Adipocyte (in vitro differentiated cells): Measurements from ENCODE around the gene ARL6IP6.
A peak's percentile ranks its signal among the peaks of the same experiment; 100 is the strongest.
"Not testable (repeated sequence)": the region's sequence is repeated elsewhere in the genome, so short reads cannot be mapped to it uniquely, and the experiment has no call there.

Source experiments
- DNase-seq: peaks from one replicate; pipeline ENCODE4 v3.0.0-alpha.2; 2015; ENCODE audit warnings: low read depth
- H3K27me3 ChIP-seq: replicated peaks from 2 replicates; pipeline ENCODE4 v1.7.0; 2013; ENCODE audit warnings: mild to moderate bottlenecking, low read length, moderate library complexity; ENCODE audit not compliant: control insufficient read depth, insufficient read depth
- H3K36me3 ChIP-seq: 2 replicates; pipeline ENCODE4 v1.7.0; 2013; ENCODE audit warnings: low read length, mild to moderate bottlenecking, moderate library complexity; ENCODE audit not compliant: control insufficient read depth, insufficient read depth, severe bottlenecking
- H3K4me1 ChIP-seq: 2 replicates; pipeline ENCODE4 v1.7.0; 2013; ENCODE audit warnings: mild to moderate bottlenecking, low read length, moderate library complexity; ENCODE audit not compliant: control insufficient read depth, insufficient read depth
- H3K4me3 ChIP-seq: 2 replicates; pipeline ENCODE4 v1.7.0; 2013; ENCODE audit warnings: mild to moderate bottlenecking, low read length, moderate library complexity
- H3K9ac ChIP-seq: 2 replicates; pipeline ENCODE4 v1.7.0; 2013; ENCODE audit warnings: mild to moderate bottlenecking, low read length, moderate library complexity
- H3K9me3 ChIP-seq: 2 replicates; pipeline ENCODE4 v1.7.0; 2013; ENCODE audit warnings: mild to moderate bottlenecking, low read length, moderate library complexity; ENCODE audit not compliant: control insufficient read depth

Gene ARL6IP6

GRCh38 chr2:152723918-152724317 lies 5.5 kb downstream of the ARL6IP6 start:
- no peak overlapping the region for H3K4me3 ChIP-seq
- no peaks in the 10 kb centered on the region for H3K9me3 ChIP-seq
- H3K9ac ChIP-seq: no peak overlapping the region
- H3K4me1 ChIP-seq: peaks cover 16% of the 10 kb centered on the region
- peaks cover 2% of the 10 kb centered on the region for H3K36me3 ChIP-seq
- no peaks in the 10 kb centered on the region for H3K27me3 ChIP-seq
- DNase-seq: no peak

GRCh38 chr2:152729844-152730243 lies 11.4 kb downstream of the ARL6IP6 start:
- no peak for DNase-seq
- H3K9ac ChIP-seq: no peak overlapping the region
- H3K9me3 ChIP-seq: no peaks in the 10 kb centered on the region
- H3K36me3 ChIP-seq: peaks cover 2% of the 10 kb centered on the region
- no peaks in the 10 kb centered on the region for H3K27me3 ChIP-seq
- H3K4me1 ChIP-seq: peaks cover 15% of the 10 kb centered on the region
- no peak overlapping the region for H3K4me3 ChIP-seq

DNA sequence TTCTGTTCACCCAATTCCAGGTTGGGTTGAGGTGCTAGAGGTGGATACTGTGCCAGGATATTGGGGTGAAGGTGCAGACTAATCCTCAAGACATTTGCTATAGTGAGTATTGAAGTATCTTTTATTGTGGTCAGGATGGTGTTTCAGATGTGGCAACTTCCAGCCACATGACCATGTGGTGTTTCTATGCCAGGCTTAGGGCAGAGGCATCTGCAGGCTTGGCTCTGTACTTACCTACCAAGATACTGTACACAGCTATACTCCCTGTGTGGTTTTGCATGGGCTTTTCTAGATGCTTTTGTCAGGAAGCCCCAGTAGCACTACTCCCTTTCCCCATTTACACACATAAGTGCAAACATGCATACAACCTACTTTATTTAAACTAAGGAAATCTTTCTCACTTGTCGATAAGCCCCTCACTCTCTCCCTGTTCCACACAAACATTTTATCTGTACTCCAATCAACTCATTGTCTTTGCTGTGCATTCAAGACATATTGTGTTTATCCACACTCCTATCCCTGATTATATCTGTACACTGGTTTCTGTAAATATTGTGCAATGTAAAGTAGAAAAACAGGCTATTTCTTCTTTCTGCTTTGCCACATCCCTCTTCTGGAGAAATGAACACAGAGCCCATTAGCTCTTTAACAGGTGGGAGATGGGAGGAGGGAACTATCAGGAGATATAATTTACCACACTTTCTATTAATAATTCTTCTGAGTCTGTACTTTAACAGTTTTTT lies 12.3 kb downstream of the ARL6IP6 start:
- no peak overlapping the region for H3K9ac ChIP-seq
- H3K36me3 ChIP-seq: peaks cover 3% of the 10 kb centered on the region
- peaks cover 9% of the 10 kb centered on the region for H3K4me1 ChIP-seq
- peak; percentile 24 for DNase-seq
- no peaks in the 10 kb centered on the region for H3K9me3 ChIP-seq
- H3K27me3 ChIP-seq: no peaks in the 10 kb centered on the region
- H3K4me3 ChIP-seq: no peak overlapping the region

DNA sequence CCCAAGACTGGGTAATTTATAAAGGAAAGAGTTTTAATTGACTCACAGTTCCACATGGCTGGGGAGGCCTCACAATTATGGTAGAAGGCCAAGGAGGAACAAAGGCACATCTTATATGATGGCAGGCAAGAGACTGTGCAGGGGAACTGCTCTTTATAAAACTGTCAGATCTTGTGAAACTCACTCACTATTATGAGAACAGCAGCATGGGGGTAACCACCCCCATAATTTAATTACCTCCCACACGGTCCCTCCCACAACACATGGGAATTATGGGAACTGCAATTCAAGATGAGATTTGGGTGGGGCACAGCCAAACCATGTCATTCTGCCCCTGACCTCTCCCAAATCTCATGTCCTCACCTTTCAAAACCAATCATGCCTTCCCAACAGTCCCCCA lies 19.1 kb downstream of the ARL6IP6 start:
- H3K9ac ChIP-seq, DNase-seq, H3K9me3 ChIP-seq, H3K27me3 ChIP-seq, H3K4me3 ChIP-seq, H3K4me1 ChIP-seq, H3K36me3 ChIP-seq: not testable (repeated sequence)

DNA sequence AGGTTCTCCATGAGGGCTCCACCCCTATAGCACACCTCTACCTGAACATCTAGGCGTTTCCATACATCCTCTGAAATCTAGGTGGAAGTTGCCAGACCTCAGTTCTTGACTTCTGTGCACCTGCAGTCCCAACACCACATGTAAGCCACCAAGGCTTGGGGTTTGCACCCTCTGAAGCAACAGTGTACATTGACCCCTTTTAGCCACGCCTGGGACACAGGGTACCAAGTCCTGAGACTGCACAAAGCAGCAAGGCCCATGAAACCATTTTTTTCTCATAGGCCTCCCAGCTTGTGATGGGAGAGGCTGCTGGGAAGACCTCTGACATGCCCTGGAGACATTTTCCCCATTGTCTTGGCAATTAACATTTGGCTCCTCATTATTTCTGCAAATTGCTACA lies 20.0 kb downstream of the ARL6IP6 start:
- H3K9me3 ChIP-seq: no peaks in the 10 kb centered on the region
- H3K9ac ChIP-seq: no peak overlapping the region
- H3K4me1 ChIP-seq: peaks cover 6% of the 10 kb centered on the region
- H3K36me3 ChIP-seq: peaks cover 12% of the 10 kb centered on the region
- no peak overlapping the region for H3K4me3 ChIP-seq
- no peaks in the 10 kb centered on the region for H3K27me3 ChIP-seq
- DNase-seq: no peak

GRCh38 chr2:152739705-152740104 lies 21.3 kb downstream of the ARL6IP6 start:
- H3K9ac ChIP-seq, DNase-seq: not testable (repeated sequence)
- H3K36me3 ChIP-seq: peaks cover 12% of the 10 kb centered on the region

DNA sequence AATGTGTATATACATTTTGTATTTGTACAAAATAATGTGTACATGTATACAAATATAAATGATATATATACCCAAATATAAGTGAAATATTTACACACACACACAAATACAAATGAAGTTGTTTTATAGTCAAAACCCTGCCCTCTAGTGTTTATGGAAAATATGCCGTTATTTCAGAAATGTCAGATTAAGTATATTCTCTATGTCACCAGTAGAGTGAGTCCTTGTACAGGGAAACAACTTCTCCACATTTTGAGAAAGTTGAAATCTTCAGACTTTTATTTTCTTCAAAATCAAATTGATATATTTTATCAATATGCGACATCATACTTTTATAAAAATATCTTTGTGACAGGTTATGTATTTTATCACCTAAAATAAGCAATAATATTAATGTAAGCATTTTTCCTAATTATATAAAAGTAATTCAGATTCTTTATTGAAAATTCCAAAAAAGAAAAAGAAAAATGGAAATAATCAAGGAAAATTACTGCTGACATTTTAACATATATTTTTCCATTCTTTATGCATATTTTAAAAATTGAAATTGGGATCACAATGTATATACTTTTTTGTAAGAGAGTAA lies 22.4 kb downstream of the ARL6IP6 start:
- Histone ChIP-seq H3K9me3 (no peaks in the 10 kb centered on the region), H3K4me1 (peaks cover 6% of the 10 kb centered on the region), H3K9ac (no peak overlapping the region), H3K27me3 (no peaks in the 10 kb centered on the region), H3K36me3 (peaks cover 10% of the 10 kb centered on the region), H3K4me3 (no peak overlapping the region)
- peak; percentile 86 for DNase-seq

More at GRCh38 chr2:152739705-152740104, 21.3 kb downstream of the ARL6IP6 start:
- not testable (repeated sequence) for H3K4me3 ChIP-seq, H3K4me1 ChIP-seq, H3K9me3 ChIP-seq, H3K27me3 ChIP-seq

DNA sequence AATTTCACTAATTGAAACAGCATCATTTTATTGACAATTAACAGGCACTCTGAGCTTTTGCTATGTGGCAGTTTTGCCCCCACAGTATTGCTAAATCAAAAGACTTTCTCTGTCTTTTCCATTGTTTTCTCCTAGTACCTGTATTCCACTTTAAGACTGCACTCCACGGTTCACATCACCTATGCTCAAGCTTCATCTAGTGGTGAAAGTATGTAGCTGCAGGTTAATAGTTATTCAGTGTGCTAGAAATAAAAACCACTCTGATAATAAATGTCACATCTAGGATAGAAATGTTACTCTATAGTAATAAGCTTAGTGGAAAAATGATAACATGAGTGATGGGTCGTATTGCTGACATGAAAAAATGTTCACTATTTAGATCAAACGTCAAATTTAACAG lies 24.6 kb downstream of the ARL6IP6 start:
- Histone ChIP-seq H3K4me1 (no peaks in the 10 kb centered on the region), H3K9me3 (no peaks in the 10 kb centered on the region), H3K9ac (no peak overlapping the region), H3K4me3 (no peak overlapping the region), H3K36me3 (peaks cover 4% of the 10 kb centered on the region), H3K27me3 (no peaks in the 10 kb centered on the region)
- peak; percentile 11 for DNase-seq

- not testable (repeated sequence) for H3K9ac ChIP-seq, H3K4me1 ChIP-seq, H3K9me3 ChIP-seq, DNase-seq, H3K27me3 ChIP-seq, H3K4me3 ChIP-seq
- peaks cover 15% of the 10 kb centered on the region for H3K36me3 ChIP-seq
Measured at GRCh38 chr2:152747751-152748150, 29.3 kb downstream of the ARL6IP6 start.

DNA sequence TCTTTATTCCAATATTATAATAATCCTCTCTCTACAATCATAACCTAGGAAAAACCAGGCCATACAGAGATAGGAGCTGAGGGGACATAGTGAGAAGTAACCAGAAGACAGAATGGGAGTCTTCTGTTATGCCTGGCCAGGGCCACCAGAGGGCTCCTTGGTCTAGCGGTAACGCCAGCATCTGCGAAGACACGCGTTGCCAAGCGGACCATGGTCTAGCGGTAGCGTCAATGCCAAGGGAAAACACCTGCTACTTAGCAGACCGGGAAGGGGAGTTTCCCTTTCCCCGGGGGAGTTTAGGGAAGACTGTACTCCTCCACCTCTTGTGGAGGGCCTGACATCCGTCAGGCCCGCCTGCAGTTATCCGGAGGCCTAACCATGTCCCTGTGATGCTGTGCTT lies 36.6 kb downstream of the ARL6IP6 start:
- Histone ChIP-seq H3K9me3 (no peaks in the 10 kb centered on the region), H3K9ac (no peak overlapping the region), H3K36me3 (peaks cover 10% of the 10 kb centered on the region), H3K4me3 (no peak overlapping the region), H3K27me3 (no peaks in the 10 kb centered on the region), H3K4me1 (no peaks in the 10 kb centered on the region)
- no peak for DNase-seq

- H3K9ac ChIP-seq: no peak overlapping the region
- H3K27me3 ChIP-seq: no peaks in the 10 kb centered on the region
- no peak for DNase-seq
- H3K9me3 ChIP-seq: no peaks in the 10 kb centered on the region
- no peak overlapping the region for H3K4me3 ChIP-seq
- H3K4me1 ChIP-seq: peaks cover 13% of the 10 kb centered on the region
- H3K36me3 ChIP-seq: peaks cover 7% of the 10 kb centered on the region
Measured at GRCh38 chr2:152759290-152760072, 41.1 kb downstream of the ARL6IP6 start.
